SK-N-SH (cell line): Measurements from ENCODE around the gene EDN1. TPM values are rescaled to one million over a fixed set of nuclear protein-coding genes. Genes with fewer than 3 reads are reported as not detected.

ENCODE experiments used
- CTCF ChIA-PET: fragments of 300-600, 350-600 bp; formaldehyde crosslinking; extraction: SDS; loops from one replicate; lab custom pipeline; 2021; lab: Yijun Ruan, JAX
- POLR2A ChIA-PET: fragments of 350-600 bp; sonication (Branson Sonifier 250); formaldehyde crosslinking; extraction: SDS; loops from one replicate; lab custom pipeline; 2020; ENCODE audit warnings: antibody characterized with exemption, inconsistent platforms; lab: Yijun Ruan, JAX
- DNase-seq: peaks from one replicate; pipeline ENCODE4 v3.0.0; 2012
- H2AFZ ChIP-seq: fragments of 200-600 bp; sonication (generic); 2 replicates; pipeline ENCODE4 v1.8.1; 2016; ENCODE audit warnings: antibody characterized with exemption, mild to moderate bottlenecking, low read depth
- H3F3A ChIP-seq: fragments of 200-600 bp; sonication (generic); replicated peaks from 2 replicates; pipeline ENCODE3; 2016; ENCODE audit warnings: antibody characterized with exemption, mild to moderate bottlenecking; ENCODE audit not compliant: insufficient read depth
- H3K27ac ChIP-seq, 2 experiments: fragments of 200-500 bp in 1 of 2; fragments of 200-600 bp in 1 of 2; sonication (Bioruptor generic) in 1 of 2; sonication (generic), shearing (Covaris generic) in 1 of 2; 2 replicates each; pipeline versions ENCODE4 v1.5.1 to v1.6.1; 2014 to 2016; ENCODE audit warnings: low read depth in 2 of 2, inconsistent platforms in 1 of 2, low read length in 1 of 2, mild to moderate bottlenecking in 1 of 2, mixed read lengths in 1 of 2
- H3K27me3 ChIP-seq: fragments of 200-600 bp; sonication (generic), shearing (Covaris generic); 2 replicates; pipeline ENCODE4 v1.6.1; 2016; ENCODE audit warnings: mixed run types; ENCODE audit not compliant: insufficient read depth
- H3K36me3 ChIP-seq, 2 experiments: fragments of 200-500 bp in 1 of 2; fragments of 200-600 bp in 1 of 2; sonication (Bioruptor generic) in 1 of 2; sonication (generic) in 1 of 2; replicated peaks in 1 of 2; 2 replicates each; pipeline versions ENCODE3 to v1.5.1; 2014 to 2016; ENCODE audit warnings: low read length in 1 of 2, mild to moderate bottlenecking in 1 of 2; ENCODE audit not compliant: insufficient read depth in 2 of 2, control insufficient read depth in 1 of 2
- H3K4me1 ChIP-seq, 2 experiments: fragments of 200-500 bp in 1 of 2; fragments of 200-600 bp in 1 of 2; sonication (Bioruptor generic) in 1 of 2; sonication (generic), shearing (Covaris generic) in 1 of 2; 2 replicates each; pipeline versions ENCODE4 v1.5.1 to v1.6.1; 2014 to 2016; ENCODE audit warnings: low read depth in 1 of 2, low read length in 1 of 2, mixed run types in 1 of 2; ENCODE audit not compliant: insufficient read depth in 2 of 2, control insufficient read depth in 1 of 2
- H3K4me2 ChIP-seq: fragments of 200-600 bp; sonication (generic), shearing (Covaris generic); 2 replicates; pipeline ENCODE4 v1.6.1; 2017; ENCODE audit warnings: mixed run types
- H3K4me3 ChIP-seq, 2 experiments: fragments of 200-500 bp in 1 of 2; fragments of 200-600 bp in 1 of 2; sonication (Bioruptor generic) in 1 of 2; sonication (generic), shearing (Covaris generic) in 1 of 2; 2 replicates each; pipeline versions ENCODE4 v1.5.1 to v1.8.1; 2014 to 2016; ENCODE audit warnings: low read depth in 2 of 2, inconsistent platforms in 1 of 2, low read length in 1 of 2, mild to moderate bottlenecking in 1 of 2, mixed read lengths in 1 of 2, moderate library complexity in 1 of 2
- H3K79me2 ChIP-seq: fragments of 200-600 bp; sonication (generic); 2 replicates; pipeline ENCODE4 v1.8.1; 2017; ENCODE audit warnings: mild to moderate bottlenecking; ENCODE audit not compliant: insufficient read depth
- H3K9ac ChIP-seq: fragments of 200-600 bp; sonication (generic); 2 replicates; pipeline ENCODE4 v1.6.1; 2017; ENCODE audit warnings: mixed run types
- H3K9me2 ChIP-seq: fragments of 200-600 bp; sonication (generic); 2 replicates; pipeline ENCODE4 v1.6.1; 2017; ENCODE audit warnings: mixed run types
- H3K9me3 ChIP-seq: fragments of 200-600 bp; sonication (generic); 2 replicates; pipeline ENCODE4 v1.6.1; 2017; ENCODE audit warnings: mixed run types, mild to moderate bottlenecking, moderate library complexity
- H4K20me1 ChIP-seq: fragments of 200-600 bp; sonication (generic); 2 replicates; pipeline ENCODE4 v1.6.1; 2017; ENCODE audit warnings: mild to moderate bottlenecking, mixed run types; ENCODE audit not compliant: insufficient read depth
- FOSL2 ChIP-seq: IDR thresholded peaks from 2 replicates; pipeline ENCODE4 v1.4.0; 2012; ENCODE audit warnings: low read depth, mild to moderate bottlenecking, moderate library complexity, borderline replicate concordance
- FOXJ3 ChIP-seq: sonication (generic); formaldehyde crosslinking; IDR thresholded peaks from 2 replicates; pipeline ENCODE4 v1.5.1; 2020; ENCODE audit warnings: mild to moderate bottlenecking, missing genetic modification reagents
- GATA2 ChIP-seq: sonication (generic); formaldehyde crosslinking; IDR thresholded peaks from 2 replicates; pipeline ENCODE4 v1.5.0; 2020; ENCODE audit warnings: mild to moderate bottlenecking, missing genetic modification reagents
- JUND ChIP-seq: IDR thresholded peaks from 2 replicates; pipeline ENCODE4 v1.4.0; 2012
- MEF2A ChIP-seq: IDR thresholded peaks from 2 replicates; pipeline ENCODE4 v1.4.0; 2012; ENCODE audit warnings: low read depth, borderline replicate concordance
- POLR2AphosphoS5 ChIP-seq: IDR thresholded peaks from 2 replicates; pipeline ENCODE4 v1.6.1; 2012; ENCODE audit warnings: low read depth, low read length
- RAD21 ChIP-seq: IDR thresholded peaks from 2 replicates; pipeline ENCODE4 v1.6.1; 2012; ENCODE audit warnings: mild to moderate bottlenecking, low read length
- RCOR1 ChIP-seq: fragments of 150-350 bp; IDR thresholded peaks from 2 replicates; pipeline ENCODE4 v1.6.1; 2017; ENCODE audit warnings: antibody characterized with exemption, low read length
- SMC3 ChIP-seq: IDR thresholded peaks from 2 replicates; pipeline ENCODE4 v1.6.1; 2012; ENCODE audit warnings: low read depth, low read length, improper control_type of control experiment
- TAF1 ChIP-seq: IDR thresholded peaks from 2 replicates; pipeline ENCODE4 v1.6.1; 2012; ENCODE audit warnings: low read depth, mild to moderate bottlenecking, low read length, moderate library complexity, borderline replicate concordance
- WGBS: methylation state at CpG from one replicate; pipeline ENCODE4 v1.1.6; 2017; ENCODE audit warnings: low lambda C conversion rate; 5-methylcytosine and 5-hydroxymethylcytosine counted together
- polyA plus RNA-seq, 3 experiments: library from polyadenylated mRNA; depleted of rRNA; stranded (reverse); fragments of >200 nt; gene quantifications; 2 replicates each; pipeline ENCODE4 v1.2.3, GENCODE V29; 2012
- TF ChIP-seq, protein P1 (sequence below): IDR thresholded peaks from 2 replicates; pipeline ENCODE4 v1.4.0; 2012; ENCODE audit warnings: low read depth, borderline replicate concordance
- TF ChIP-seq, protein P2 (sequence below): fragments of 200-600 bp; sonication (generic); IDR thresholded peaks from 2 replicates; pipeline ENCODE4 v1.6.1; 2017; ENCODE audit warnings: antibody characterized with exemption, mild to moderate bottlenecking, moderate library complexity
- TF ChIP-seq, protein P3 (sequence below): IDR thresholded peaks from 2 replicates; pipeline ENCODE4; 2012
- TF ChIP-seq, protein P4 (sequence below): IDR thresholded peaks from 2 replicates; pipeline ENCODE4 v1.6.1; 2012; ENCODE audit warnings: mild to moderate bottlenecking, low read depth, low read length, moderate library complexity

Gene EDN1
- polyA plus RNA-seq, 1 of the 3 experiments (the other 2 are of a cell fraction): 1.3 TPM

DNA sequence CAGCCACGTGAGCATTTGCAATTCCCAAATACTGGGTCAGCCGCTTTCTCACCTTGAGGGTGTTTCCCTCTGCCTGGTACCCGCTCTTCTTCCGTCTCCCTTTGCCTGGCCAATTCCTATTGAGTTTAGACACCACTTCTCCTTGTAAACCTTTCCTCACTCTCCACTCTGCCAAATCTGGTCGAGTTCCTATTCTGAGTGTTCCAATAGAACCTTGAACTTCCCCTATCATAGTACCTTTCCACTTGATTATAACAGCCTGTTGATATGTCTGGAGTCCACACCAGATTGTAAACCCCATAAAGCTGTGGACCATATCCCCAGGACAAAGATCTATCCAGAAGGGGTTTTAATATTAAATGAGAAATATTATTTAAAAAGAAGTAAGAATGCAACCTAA is 36.0 kb upstream of the EDN1 start (continued):
- TF ChIP-seq, protein P1, sequence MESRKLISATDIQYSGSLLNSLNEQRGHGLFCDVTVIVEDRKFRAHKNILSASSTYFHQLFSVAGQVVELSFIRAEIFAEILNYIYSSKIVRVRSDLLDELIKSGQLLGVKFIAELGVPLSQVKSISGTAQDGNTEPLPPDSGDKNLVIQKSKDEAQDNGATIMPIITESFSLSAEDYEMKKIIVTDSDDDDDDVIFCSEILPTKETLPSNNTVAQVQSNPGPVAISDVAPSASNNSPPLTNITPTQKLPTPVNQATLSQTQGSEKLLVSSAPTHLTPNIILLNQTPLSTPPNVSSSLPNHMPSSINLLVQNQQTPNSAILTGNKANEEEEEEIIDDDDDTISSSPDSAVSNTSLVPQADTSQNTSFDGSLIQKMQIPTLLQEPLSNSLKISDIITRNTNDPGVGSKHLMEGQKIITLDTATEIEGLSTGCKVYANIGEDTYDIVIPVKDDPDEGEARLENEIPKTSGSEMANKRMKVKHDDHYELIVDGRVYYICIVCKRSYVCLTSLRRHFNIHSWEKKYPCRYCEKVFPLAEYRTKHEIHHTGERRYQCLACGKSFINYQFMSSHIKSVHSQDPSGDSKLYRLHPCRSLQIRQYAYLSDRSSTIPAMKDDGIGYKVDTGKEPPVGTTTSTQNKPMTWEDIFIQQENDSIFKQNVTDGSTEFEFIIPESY: no peak
- no peak for TF ChIP-seq JUND
- TF ChIP-seq FOXJ3 (CRISPR knock-in tag): no peak
- no peak for TF ChIP-seq TAF1
- TF ChIP-seq GATA2 (CRISPR knock-in tag): no peak
- TF ChIP-seq RAD21: no peak
- TF ChIP-seq, all 33 proteins: peak for 0

DNA sequence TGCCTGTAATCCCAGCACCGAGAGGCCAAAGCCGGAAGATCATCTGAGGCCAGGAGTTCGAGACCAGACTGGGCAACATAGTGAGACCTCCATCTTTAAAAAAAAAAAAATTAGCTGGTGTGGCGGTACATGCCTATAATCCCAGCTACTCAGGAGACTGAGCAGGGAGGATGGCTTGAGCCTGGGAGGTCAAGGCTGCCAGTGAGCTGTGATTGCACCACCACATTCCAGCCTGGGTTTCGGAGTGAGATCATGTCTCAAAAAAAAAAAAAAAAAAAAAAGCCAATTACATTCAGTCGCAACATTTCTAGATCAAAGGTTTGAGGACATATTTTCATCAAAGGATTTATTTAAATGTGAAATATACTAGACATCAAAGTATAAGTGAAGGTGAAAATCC is 32.0 kb upstream of the EDN1 start:
- Histone ChIP-seq H3K9me2 (no peaks in the 10 kb centered on the region), H3K79me2 (no peaks in the 10 kb centered on the region), H3F3A (no peaks in the 10 kb centered on the region), H3K4me2 (no peak overlapping the region), H3K4me1 (no peaks in the 10 kb centered on the region), H3K27me3 (no peaks in the 10 kb centered on the region), H3K9ac (no peak overlapping the region), H4K20me1 (no peaks in the 10 kb centered on the region), H3K4me3 (no peak overlapping the region), H3K9me3 (no peaks in the 10 kb centered on the region), H3K27ac (no peak overlapping the region), H2AFZ (no peak overlapping the region), H3K36me3 (no peaks in the 10 kb centered on the region)
- DNase-seq: no peak
- TF ChIP-seq MEF2A (no peak), FOXJ3 (CRISPR knock-in tag) (no peak), FOSL2 (no peak), RCOR1 (no peak), POLR2AphosphoS5 (no peak), RAD21 (no peak), SMC3 (no peak)
- TF ChIP-seq, protein P2, sequence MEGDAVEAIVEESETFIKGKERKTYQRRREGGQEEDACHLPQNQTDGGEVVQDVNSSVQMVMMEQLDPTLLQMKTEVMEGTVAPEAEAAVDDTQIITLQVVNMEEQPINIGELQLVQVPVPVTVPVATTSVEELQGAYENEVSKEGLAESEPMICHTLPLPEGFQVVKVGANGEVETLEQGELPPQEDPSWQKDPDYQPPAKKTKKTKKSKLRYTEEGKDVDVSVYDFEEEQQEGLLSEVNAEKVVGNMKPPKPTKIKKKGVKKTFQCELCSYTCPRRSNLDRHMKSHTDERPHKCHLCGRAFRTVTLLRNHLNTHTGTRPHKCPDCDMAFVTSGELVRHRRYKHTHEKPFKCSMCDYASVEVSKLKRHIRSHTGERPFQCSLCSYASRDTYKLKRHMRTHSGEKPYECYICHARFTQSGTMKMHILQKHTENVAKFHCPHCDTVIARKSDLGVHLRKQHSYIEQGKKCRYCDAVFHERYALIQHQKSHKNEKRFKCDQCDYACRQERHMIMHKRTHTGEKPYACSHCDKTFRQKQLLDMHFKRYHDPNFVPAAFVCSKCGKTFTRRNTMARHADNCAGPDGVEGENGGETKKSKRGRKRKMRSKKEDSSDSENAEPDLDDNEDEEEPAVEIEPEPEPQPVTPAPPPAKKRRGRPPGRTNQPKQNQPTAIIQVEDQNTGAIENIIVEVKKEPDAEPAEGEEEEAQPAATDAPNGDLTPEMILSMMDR: no peak
- TF ChIP-seq, protein P3, sequence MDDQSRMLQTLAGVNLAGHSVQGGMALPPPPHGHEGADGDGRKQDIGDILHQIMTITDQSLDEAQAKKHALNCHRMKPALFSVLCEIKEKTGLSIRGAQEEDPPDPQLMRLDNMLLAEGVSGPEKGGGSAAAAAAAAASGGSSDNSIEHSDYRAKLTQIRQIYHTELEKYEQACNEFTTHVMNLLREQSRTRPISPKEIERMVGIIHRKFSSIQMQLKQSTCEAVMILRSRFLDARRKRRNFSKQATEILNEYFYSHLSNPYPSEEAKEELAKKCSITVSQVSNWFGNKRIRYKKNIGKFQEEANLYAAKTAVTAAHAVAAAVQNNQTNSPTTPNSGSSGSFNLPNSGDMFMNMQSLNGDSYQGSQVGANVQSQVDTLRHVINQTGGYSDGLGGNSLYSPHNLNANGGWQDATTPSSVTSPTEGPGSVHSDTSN: no peak
- TF ChIP-seq, protein P4, sequence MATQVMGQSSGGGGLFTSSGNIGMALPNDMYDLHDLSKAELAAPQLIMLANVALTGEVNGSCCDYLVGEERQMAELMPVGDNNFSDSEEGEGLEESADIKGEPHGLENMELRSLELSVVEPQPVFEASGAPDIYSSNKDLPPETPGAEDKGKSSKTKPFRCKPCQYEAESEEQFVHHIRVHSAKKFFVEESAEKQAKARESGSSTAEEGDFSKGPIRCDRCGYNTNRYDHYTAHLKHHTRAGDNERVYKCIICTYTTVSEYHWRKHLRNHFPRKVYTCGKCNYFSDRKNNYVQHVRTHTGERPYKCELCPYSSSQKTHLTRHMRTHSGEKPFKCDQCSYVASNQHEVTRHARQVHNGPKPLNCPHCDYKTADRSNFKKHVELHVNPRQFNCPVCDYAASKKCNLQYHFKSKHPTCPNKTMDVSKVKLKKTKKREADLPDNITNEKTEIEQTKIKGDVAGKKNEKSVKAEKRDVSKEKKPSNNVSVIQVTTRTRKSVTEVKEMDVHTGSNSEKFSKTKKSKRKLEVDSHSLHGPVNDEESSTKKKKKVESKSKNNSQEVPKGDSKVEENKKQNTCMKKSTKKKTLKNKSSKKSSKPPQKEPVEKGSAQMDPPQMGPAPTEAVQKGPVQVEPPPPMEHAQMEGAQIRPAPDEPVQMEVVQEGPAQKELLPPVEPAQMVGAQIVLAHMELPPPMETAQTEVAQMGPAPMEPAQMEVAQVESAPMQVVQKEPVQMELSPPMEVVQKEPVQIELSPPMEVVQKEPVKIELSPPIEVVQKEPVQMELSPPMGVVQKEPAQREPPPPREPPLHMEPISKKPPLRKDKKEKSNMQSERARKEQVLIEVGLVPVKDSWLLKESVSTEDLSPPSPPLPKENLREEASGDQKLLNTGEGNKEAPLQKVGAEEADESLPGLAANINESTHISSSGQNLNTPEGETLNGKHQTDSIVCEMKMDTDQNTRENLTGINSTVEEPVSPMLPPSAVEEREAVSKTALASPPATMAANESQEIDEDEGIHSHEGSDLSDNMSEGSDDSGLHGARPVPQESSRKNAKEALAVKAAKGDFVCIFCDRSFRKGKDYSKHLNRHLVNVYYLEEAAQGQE: no peak
- WGBS: 92% methylated on average over 6 of the region's 6 CpGs
- CTCF ChIA-PET: no interaction called here
- POLR2A ChIA-PET: no interaction called here
